T-cell (primary cell): ENCODE measurements around the gene GADD45B. TPM values are rescaled to one million over a fixed set of nuclear protein-coding genes. Genes with fewer than 3 reads are reported as not detected.
A peak's percentile ranks its signal among the peaks of the same experiment; 100 is the strongest.

Experiments
- ATAC-seq, 4 experiments: fragments of 200-7000 bp in 3 of 4; fragments of 150-1000 bp in 1 of 4; cut with Tn5 transposase; replicated peaks in 1 of 4; 1 replicate in 3 of 4; 2 replicates in 1 of 4; pipeline ENCODE4 v1.10.0; 2021; ENCODE audit warnings: moderate library complexity in 3 of 4, mild to moderate bottlenecking in 2 of 4, moderate number of reproducible peaks in 1 of 4
- CTCF ChIA-PET, 2 donors: fragments of 300-600 bp; sonication (Branson Sonifier 250); formaldehyde crosslinking; loops; one replicate each; lab custom pipeline; 2022; ENCODE audit warnings: antibody characterized with exemption in 2 of 2; lab: Charles Lee
- POLR2A ChIA-PET, 2 donors: fragments of 300-600 bp; sonication (Branson Sonifier 250); formaldehyde crosslinking; loops; one replicate each; lab custom pipeline; 2022; ENCODE audit warnings: antibody characterized with exemption in 2 of 2; lab: Charles Lee
- DNase-seq, 35 experiments: peaks; one replicate each; pipeline versions ENCODE4 v3.0.0 to v3.0.0-alpha.2; 2013 to 2023
- H3K27ac ChIP-seq: one replicate; pipeline ENCODE4 v1.5.1; 2013; ENCODE audit warnings: low read length
- H3K27me3 ChIP-seq, 2 experiments: replicated peaks in 1 of 2; 1 replicate in 1 of 2; 2 replicates in 1 of 2; pipeline versions ENCODE4 v1.6.1 to v1.7.0; 2013; ENCODE audit warnings: low read length in 1 of 2, mixed read lengths in 1 of 2; ENCODE audit not compliant: control insufficient read depth in 2 of 2, insufficient read depth in 2 of 2; ENCODE audit errors: extremely low read depth in 1 of 2
- H3K36me3 ChIP-seq, 2 donors: 1 replicate in 1 of 2; 2 replicates in 1 of 2; pipeline versions ENCODE4 v1.6.1 to v1.7.0; 2013; ENCODE audit warnings: low read length in 1 of 2; ENCODE audit not compliant: control insufficient read depth in 2 of 2, insufficient read depth in 1 of 2; ENCODE audit errors: extremely low read depth in 1 of 2
- H3K4me1 ChIP-seq, 2 experiments: 1 replicate in 1 of 2; 2 replicates in 1 of 2; pipeline versions ENCODE4 v1.6.1 to v1.7.0; 2013; ENCODE audit warnings: low read length in 2 of 2, mixed read lengths in 1 of 2; ENCODE audit not compliant: insufficient read depth in 2 of 2, control insufficient read depth in 1 of 2; ENCODE audit errors: extremely low read depth in 1 of 2
- H3K4me3 ChIP-seq, 2 donors: 1 replicate in 1 of 2; 2 replicates in 1 of 2; pipeline versions ENCODE4 v1.5.1 to v1.7.0; 2013; ENCODE audit warnings: mild to moderate bottlenecking in 2 of 2, low read length in 1 of 2, moderate library complexity in 1 of 2; ENCODE audit not compliant: control insufficient read depth in 1 of 2; ENCODE audit errors: extremely low read depth in 1 of 2
- H3K9me3 ChIP-seq: 2 replicates; pipeline ENCODE4 v1.7.0; 2013
- H3K27ac Mint-ChIP-seq, 2 donors: one replicate each; pipeline ENCODE4 v1.8.0; 2020 to 2021; ENCODE audit warnings: mild to moderate bottlenecking in 2 of 2, mixed read lengths in 2 of 2
- H3K27me3 Mint-ChIP-seq, 2 donors: one replicate each; pipeline ENCODE4 v1.8.0; 2021 to 2022; ENCODE audit warnings: mixed read lengths in 2 of 2
- H3K36me3 Mint-ChIP-seq: one replicate; pipeline ENCODE4 v1.8.0; 2021; ENCODE audit warnings: mixed read lengths
- H3K4me1 Mint-ChIP-seq, 3 donors: one replicate each; pipeline ENCODE4 v1.8.0; 2020 to 2022; ENCODE audit warnings: mixed read lengths in 3 of 3, mild to moderate bottlenecking in 1 of 3
- H3K4me3 Mint-ChIP-seq, 3 donors: one replicate each; pipeline ENCODE4 v1.8.0; 2020 to 2022; ENCODE audit warnings: mild to moderate bottlenecking in 3 of 3, mixed read lengths in 3 of 3, moderate library complexity in 3 of 3
- H3K9me3 Mint-ChIP-seq, 3 donors: one replicate each; pipeline ENCODE4 v1.8.0; 2020 to 2022; ENCODE audit warnings: mixed read lengths in 3 of 3
- WGBS: methylation state at CpG from one replicate; pipeline ENCODE4 v1.1.5; 2013; ENCODE audit warnings: missing lambda C conversion rate; ENCODE audit not compliant: insufficient coverage; 5-methylcytosine and 5-hydroxymethylcytosine counted together
- total RNA-seq, 35 experiments: library from RNA in 6 of 35; stranded (reverse) in 6 of 35; fragments of 120-200 nt in 1 of 35; gene quantifications; one replicate each; pipeline versions ENCODE4 v1.2.1 to v1.2.4 and lab custom pipeline; 2013 to 2026

GADD45B gene
- total RNA-seq, 5 donors from 2014 or later (not counting 1 experiment from before 2014, with no cell fraction given) = 76.5 to 174 (median 102) TPM

GRCh38 chr19:2441096-2441752, 34.7 kb upstream of the GADD45B start:
- Histone ChIP-seq H3K4me3 (no peak overlapping the region), H3K4me1 (peaks cover 1 to 2% of the 10 kb centered on the region in 2 experiments), H3K27me3 (no peaks in the 10 kb centered on the region), H3K36me3 (peaks cover 24 to 31% of the 10 kb centered on the region in 2 donors), H3K9me3 (no peaks in the 10 kb centered on the region), H3K27ac (no peak overlapping the region)
- ATAC-seq = no peak
- H3K4me3 Mint-ChIP-seq = no peak overlapping the region
- CTCF ChIA-PET = no interaction called here
- peaks cover 4% of the 10 kb centered on the region for H3K36me3 Mint-ChIP-seq
- no peaks in the 10 kb centered on the region for H3K9me3 Mint-ChIP-seq
- H3K4me1 Mint-ChIP-seq = peaks cover under 1 to 2% (median 1%) of the 10 kb centered on the region in 3 donors
- no peaks in the 10 kb centered on the region for H3K27me3 Mint-ChIP-seq
- no peak for DNase-seq
- POLR2A ChIA-PET = no interaction called here
- WGBS = over 99% methylated on average over 22 of the region's 26 CpGs
- no peak overlapping the region for H3K27ac Mint-ChIP-seq

GRCh38 chr19:2443116-2443784, 32.7 kb upstream of the GADD45B start:
- Histone ChIP-seq H3K27ac (no peak overlapping the region), H3K4me3 (no peak overlapping the region), H3K36me3 (peaks cover 19 to 25% of the 10 kb centered on the region in 2 donors), H3K9me3 (no peaks in the 10 kb centered on the region), H3K4me1 (peaks cover 3 to 15% of the 10 kb centered on the region in 2 experiments), H3K27me3 (no peaks in the 10 kb centered on the region)
- peaks cover 8 to 15% (median 13%) of the 10 kb centered on the region in 3 donors for H3K4me1 Mint-ChIP-seq
- ATAC-seq (no peak), DNase-seq (no peak)
- whole genome bisulfite sequencing = 98% methylated on average over 16 of the region's 22 CpGs
- H3K27me3 Mint-ChIP-seq = no peaks in the 10 kb centered on the region
- no peak overlapping the region for H3K4me3 Mint-ChIP-seq
- POLR2A ChIA-PET = no interaction called here
- peaks cover 4% of the 10 kb centered on the region for H3K36me3 Mint-ChIP-seq
- no peak overlapping the region for H3K27ac Mint-ChIP-seq
- CTCF ChIA-PET = interaction anchor here in 1 of 2 donors (0.5 kb wide), 1 partner anchor 285 kb away, joined by 5 read pairs; no protein-coding TSS in a partner anchor
- no peaks in the 10 kb centered on the region for H3K9me3 Mint-ChIP-seq

GRCh38 chr19:2443785-2444182, 32.1 kb upstream of the GADD45B start:
- WGBS = 94% methylated on average over 11 of the region's 17 CpGs
- Mint-ChIP-seq H3K4me3 (no peak overlapping the region), H3K36me3 (peaks cover 4% of the 10 kb centered on the region), H3K4me1 (peaks cover 8 to 16% (median 14%) of the 10 kb centered on the region in 3 donors), H3K9me3 (no peaks in the 10 kb centered on the region), H3K27ac (no peak overlapping the region), H3K27me3 (no peaks in the 10 kb centered on the region)
- no peaks in the 10 kb centered on the region for H3K27me3 ChIP-seq
- H3K9me3 ChIP-seq = no peaks in the 10 kb centered on the region
- no peak for ATAC-seq
- POLR2A ChIA-PET = no interaction called here
- DNase-seq = no peak
- no peak overlapping the region for H3K27ac ChIP-seq
- H3K4me3 ChIP-seq = no peak overlapping the region
- H3K4me1 ChIP-seq = peaks cover 3 to 15% of the 10 kb centered on the region in 2 experiments
- CTCF ChIA-PET = no interaction called here
- peaks cover 19 to 21% of the 10 kb centered on the region in 2 donors for H3K36me3 ChIP-seq

- WGBS = 97% methylated on average over 33 of the region's 34 CpGs
- ChIA-PET CTCF (no interaction called here), POLR2A (no interaction called here)
- Mint-ChIP-seq H3K36me3 (peaks cover 4% of the 10 kb centered on the region), H3K9me3 (no peaks in the 10 kb centered on the region), H3K4me1 (peaks cover 8 to 16% (median 14%) of the 10 kb centered on the region in 3 donors), H3K4me3 (no peak overlapping the region), H3K27ac (no peak overlapping the region), H3K27me3 (no peaks in the 10 kb centered on the region)
- peaks cover 3 to 15% of the 10 kb centered on the region in 2 experiments for H3K4me1 ChIP-seq
- H3K9me3 ChIP-seq = no peaks in the 10 kb centered on the region
- DNase-seq (no peak), ATAC-seq (peak in 1 of 4 experiments; percentile 22)
- H3K27me3 ChIP-seq = no peaks in the 10 kb centered on the region
- no peak overlapping the region for H3K27ac ChIP-seq
- peaks cover 19 to 21% of the 10 kb centered on the region in 2 donors for H3K36me3 ChIP-seq
- H3K4me3 ChIP-seq = no peak overlapping the region
Observed at GRCh38 chr19:2444251-2445002, 31.5 kb upstream of the GADD45B start.

- peak; percentile 56 to 85 (median 69) for ATAC-seq
- Mint-ChIP-seq H3K27me3 (no peaks in the 10 kb centered on the region), H3K4me1 (peaks cover 8 to 17% (median 16%) of the 10 kb centered on the region in 3 donors), H3K36me3 (peaks cover 4% of the 10 kb centered on the region), H3K27ac (peak overlapping the region; percentile 58 to 67), H3K4me3 (peak overlapping the region; percentile 68 to 81 (median 71)), H3K9me3 (no peaks in the 10 kb centered on the region)
- Histone ChIP-seq H3K9me3 (no peaks in the 10 kb centered on the region), H3K36me3 (peaks cover 14 to 20% of the 10 kb centered on the region in 2 donors), H3K27ac (no peak overlapping the region), H3K27me3 (no peaks in the 10 kb centered on the region), H3K4me1 (peaks cover 3 to 15% of the 10 kb centered on the region in 2 experiments), H3K4me3 (no peak overlapping the region)
- POLR2A ChIA-PET = no interaction called here
- peak in 26 of 35 experiments; percentile 10 to 57 (median 26) for DNase-seq
- CTCF ChIA-PET = no interaction called here
- WGBS = 19% methylated on average over 13 of the region's 19 CpGs
Observed at GRCh38 chr19:2446381-2446780, 29.5 kb upstream of the GADD45B start.

- Mint-ChIP-seq H3K27me3 (no peaks in the 10 kb centered on the region), H3K9me3 (no peaks in the 10 kb centered on the region), H3K36me3 (no peaks in the 10 kb centered on the region), H3K4me3 (no peak overlapping the region), H3K27ac (no peak overlapping the region), H3K4me1 (peaks cover 8 to 16% (median 14%) of the 10 kb centered on the region in 3 donors)
- 100% methylated on average over 4 of the region's 11 CpGs for WGBS
- Histone ChIP-seq H3K36me3 (peaks cover under 1 to 7% of the 10 kb centered on the region in 2 donors), H3K4me3 (no peak overlapping the region), H3K9me3 (no peaks in the 10 kb centered on the region), H3K4me1 (peaks cover 3 to 18% of the 10 kb centered on the region in 2 experiments), H3K27ac (no peak overlapping the region), H3K27me3 (no peaks in the 10 kb centered on the region)
- CTCF ChIA-PET = no interaction called here
- DNase-seq (no peak), ATAC-seq (no peak)
- POLR2A ChIA-PET = no interaction called here
Observed at GRCh38 chr19:2449019-2449418, 26.9 kb upstream of the GADD45B start.
